ENCODE results near the gene VPS11. TPM values are rescaled to one million over a fixed set of nuclear protein-coding genes. Genes with fewer than 3 reads are reported as not detected.

Gene VPS11
- total and polyA plus RNA-seq, 8 donors: 14.2 to 47.4 (median 17.2) TPM

- Histone ChIP-seq H3K36me3 (peaks cover 6 to 32% (median 20%) of the 10 kb centered on the region in 3 donors), H3K4me1 (peaks cover 0 to 13% (median 7%) of the 10 kb centered on the region in 3 donors), H3K27ac (no peak overlapping the region), H3K4me3 (no peak overlapping the region), H3K27me3 (no peaks in the 10 kb centered on the region), H3K9me3 (no peaks in the 10 kb centered on the region)
- intact Hi-C loops (cut with DNase I): no loop called here
- TF ChIP-seq, protein P1, sequence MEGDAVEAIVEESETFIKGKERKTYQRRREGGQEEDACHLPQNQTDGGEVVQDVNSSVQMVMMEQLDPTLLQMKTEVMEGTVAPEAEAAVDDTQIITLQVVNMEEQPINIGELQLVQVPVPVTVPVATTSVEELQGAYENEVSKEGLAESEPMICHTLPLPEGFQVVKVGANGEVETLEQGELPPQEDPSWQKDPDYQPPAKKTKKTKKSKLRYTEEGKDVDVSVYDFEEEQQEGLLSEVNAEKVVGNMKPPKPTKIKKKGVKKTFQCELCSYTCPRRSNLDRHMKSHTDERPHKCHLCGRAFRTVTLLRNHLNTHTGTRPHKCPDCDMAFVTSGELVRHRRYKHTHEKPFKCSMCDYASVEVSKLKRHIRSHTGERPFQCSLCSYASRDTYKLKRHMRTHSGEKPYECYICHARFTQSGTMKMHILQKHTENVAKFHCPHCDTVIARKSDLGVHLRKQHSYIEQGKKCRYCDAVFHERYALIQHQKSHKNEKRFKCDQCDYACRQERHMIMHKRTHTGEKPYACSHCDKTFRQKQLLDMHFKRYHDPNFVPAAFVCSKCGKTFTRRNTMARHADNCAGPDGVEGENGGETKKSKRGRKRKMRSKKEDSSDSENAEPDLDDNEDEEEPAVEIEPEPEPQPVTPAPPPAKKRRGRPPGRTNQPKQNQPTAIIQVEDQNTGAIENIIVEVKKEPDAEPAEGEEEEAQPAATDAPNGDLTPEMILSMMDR (IDR thresholded peaks at IDR 0.05): no peak
- FAIRE-seq (no peak), ATAC-seq (no peak), DNase-seq (no peak)
- WGBS, 2 donors: 69 to 82% methylated on average over 3 of the region's 3 CpGs
Observed at GRCh38 chr11:119130662-119131061, 63.0 kb downstream of the VPS11 start.

Small RNAs within 50 kb of the gene (microRNA-seq; reads per million reads assigned to microRNA genes)
- 0 to 1.5 reads per million in 2 donors for gene MIR3656

Other genes with a start within 250 kb of the VPS11 start
- gene CXCR5, start 183.9 kb upstream of the VPS11 start, total RNA-seq: under 1 TPM; 0.06 to 0.20 (median 0.12) TPM
- gene CXCR5, start 183.9 kb upstream of the VPS11 start, polyA plus RNA-seq: under 1 TPM; 0.11 to 0.19 TPM
- 10 to 100 TPM; 15.2 to 40.8 (median 23.3) TPM for gene BCL9L, start 141.9 kb upstream of the VPS11 start, total RNA-seq
- gene BCL9L, start 141.9 kb upstream of the VPS11 start, polyA plus RNA-seq: 10 to 100 TPM in 1 of 2 donors, 1 to 10 TPM in 1; 6.5 to 31.4 TPM
- under 1 TPM in 1 of 6 donors, not detected in 5; 0.16 TPM for gene UPK2, start 111.5 kb upstream of the VPS11 start, total RNA-seq
- gene UPK2, start 111.5 kb upstream of the VPS11 start, polyA plus RNA-seq: under 1 TPM; 0.09 to 0.19 TPM
- gene FOXR1, start 96.1 kb upstream of the VPS11 start, total RNA-seq: not detected
- not detected for gene FOXR1, start 96.1 kb upstream of the VPS11 start, polyA plus RNA-seq
- gene CENATAC, start 69.7 kb upstream of the VPS11 start, total RNA-seq: 10 to 100 TPM in 4 of 6 donors, 1 to 10 TPM in 2; 9.1 to 21.3 (median 14.0) TPM
- 10 to 100 TPM; 61.1 to 86.2 TPM for gene CENATAC, start 69.7 kb upstream of the VPS11 start, polyA plus RNA-seq
- gene RPS25, start 49.5 kb upstream of the VPS11 start, total RNA-seq: 100 to 1,000 TPM; 536 to 863 (median 675) TPM
- gene RPS25, start 49.5 kb upstream of the VPS11 start, polyA plus RNA-seq: 1,000 to 10,000 TPM; 1,298 to 1,472 TPM
- gene TRAPPC4, start 49.1 kb upstream of the VPS11 start, total RNA-seq: 10 to 100 TPM; 13.7 to 36.5 (median 27.2) TPM
- gene TRAPPC4, start 49.1 kb upstream of the VPS11 start, polyA plus RNA-seq: 10 to 100 TPM; 21.6 to 55.7 TPM
- 10 to 100 TPM; 27.1 to 41.6 (median 32.6) TPM for gene SLC37A4, start 36.9 kb upstream of the VPS11 start, total RNA-seq
- gene SLC37A4, start 36.9 kb upstream of the VPS11 start, polyA plus RNA-seq: 100 to 1,000 TPM in 1 of 2 donors, 10 to 100 TPM in 1; 67.0 to 163 TPM
- gene HYOU1, start 10.6 kb upstream of the VPS11 start, total RNA-seq: 100 to 1,000 TPM; 105 to 210 (median 169) TPM
- gene HYOU1, start 10.6 kb upstream of the VPS11 start, polyA plus RNA-seq: 10 to 100 TPM; 79.2 to 79.8 TPM
- gene HMBS, start 17.1 kb downstream of the VPS11 start, total RNA-seq: 10 to 100 TPM in 1 of 6 donors, 1 to 10 TPM in 5; 4.8 to 15.1 (median 8.6) TPM
- gene HMBS, start 17.1 kb downstream of the VPS11 start, polyA plus RNA-seq: 10 to 100 TPM; 18.9 TPM
- 10 to 100 TPM; 21.3 to 46.2 (median 26.1) TPM for gene DPAGT1, start 34.0 kb downstream of the VPS11 start, total RNA-seq
- 10 to 100 TPM; 30.6 to 31.9 TPM for gene DPAGT1, start 34.0 kb downstream of the VPS11 start, polyA plus RNA-seq
- 1 to 10 TPM; 4.9 to 9.1 (median 6.7) TPM for gene C2CD2L, start 39.5 kb downstream of the VPS11 start, total RNA-seq
- 10 to 100 TPM; 11.9 to 12.3 TPM for gene C2CD2L, start 39.5 kb downstream of the VPS11 start, polyA plus RNA-seq
- gene HINFP, start 53.8 kb downstream of the VPS11 start, total RNA-seq: 10 to 100 TPM in 3 of 6 donors, 1 to 10 TPM in 3; 8.6 to 19.3 (median 11.3) TPM
- 10 to 100 TPM; 16.7 to 21.3 TPM for gene HINFP, start 53.8 kb downstream of the VPS11 start, polyA plus RNA-seq
- gene ABCG4, start 81.2 kb downstream of the VPS11 start, total RNA-seq: not detected
- under 1 TPM; 0.11 to 0.21 TPM for gene ABCG4, start 81.2 kb downstream of the VPS11 start, polyA plus RNA-seq
- 10 to 100 TPM in 1 of 6 donors, 1 to 10 TPM in 5; 6.9 to 12.6 (median 7.5) TPM for gene NLRX1, start 100.9 kb downstream of the VPS11 start, total RNA-seq
- 1 to 10 TPM; 6.5 to 7.9 TPM for gene NLRX1, start 100.9 kb downstream of the VPS11 start, polyA plus RNA-seq
- 1 to 10 TPM in 2 of 6 donors, under 1 TPM in 3, not detected in 1; 0.38 to 1.6 (median 0.84) TPM for gene NHERF4, start 117.7 kb downstream of the VPS11 start, total RNA-seq
- 1 to 10 TPM; 2.5 to 4.7 TPM for gene NHERF4, start 117.7 kb downstream of the VPS11 start, polyA plus RNA-seq
- 1 to 10 TPM; 3.3 to 9.8 (median 4.3) TPM for gene CBL, start 138.5 kb downstream of the VPS11 start, total RNA-seq
- 1 to 10 TPM; 2.0 to 2.6 TPM for gene CBL, start 138.5 kb downstream of the VPS11 start, polyA plus RNA-seq
- 10 to 100 TPM; 11.2 to 46.7 (median 19.6) TPM for gene MCAM, start 249.3 kb downstream of the VPS11 start, total RNA-seq
- gene MCAM, start 249.3 kb downstream of the VPS11 start, polyA plus RNA-seq: 10 to 100 TPM; 20.3 to 24.0 TPM

Data from pancreas (tissue), 10 donors.